HCT116 (cell line): ENCODE measurements around the gene MPIG6B. TPM values are rescaled to one million over a fixed set of nuclear protein-coding genes. Genes with fewer than 3 reads are reported as not detected.

Experiments
- ATAC-seq: fragments of 200-7000 bp; cut with Tn5 transposase; 2 replicates; pipeline ENCODE4 v1.9.1; 2020; ENCODE audit warnings: mild to moderate bottlenecking, moderate library complexity
- BruUV-seq: library from RNA; stranded (reverse); fragments of 400-500 nt; replicated peaks from 2 replicates; lab custom pipeline; 2021; lab: Mats Ljungman, UMichigan
- CTCF ChIA-PET: fragments of 300-600 bp; sonication (Branson Sonifier 250); formaldehyde crosslinking; loops from one replicate; lab custom pipeline; 2021; ENCODE audit warnings: antibody characterized with exemption; lab: Charles Lee
- POLR2A ChIA-PET: fragments of 300-600, 350-600 bp; sonication (Branson Sonifier 250); formaldehyde crosslinking; loops from one replicate; lab custom pipeline; 2021; ENCODE audit warnings: antibody characterized with exemption; lab: Charles Lee
- RAD21 ChIA-PET, 2 experiments: fragments of 300-600 bp; sonication (Branson Sonifier 250); formaldehyde crosslinking; loops; one replicate each; lab custom pipeline; 2023; ENCODE audit warnings: low total read pairs in 2 of 2; ENCODE audit not compliant: uncharacterized antibody in 2 of 2, unreplicated experiment in 2 of 2, low non-redundant PET in 1 of 2; lab: Charles Lee
- DNase-seq: peaks from one replicate; pipeline ENCODE4 v3.0.0-alpha.2; 2010; ENCODE audit warnings: low read depth, low spot score
- H2AFZ ChIP-seq: fragments of 200-600 bp; shearing (Covaris generic), sonication (generic); 2 replicates; pipeline ENCODE4 v1.6.1; 2017; ENCODE audit warnings: low read depth, mixed run types, mixed read lengths, antibody characterized with exemption, low read length; ENCODE audit not compliant: poor library complexity, severe bottlenecking
- H3K27ac ChIP-seq: 2 replicates; pipeline ENCODE4 v1.5.1; 2012; ENCODE audit warnings: low read depth, low read length
- H3K27me3 ChIP-seq: fragments of 200-600 bp; sonication (generic); 2 replicates; pipeline ENCODE4 v1.6.1; 2016; ENCODE audit warnings: mixed run types, low read length, mixed read lengths; ENCODE audit not compliant: insufficient read depth
- H3K36me3 ChIP-seq, 2 experiments: fragments of 200-500 bp in 1 of 2; fragments of 200-600 bp in 1 of 2; sonication (Bioruptor generic) in 1 of 2; sonication (generic) in 1 of 2; 2 replicates each; pipeline versions ENCODE4 v1.5.1 to v1.6.1; 2014 to 2016; ENCODE audit warnings: low read length in 2 of 2, inconsistent platforms in 1 of 2, mixed read lengths in 1 of 2, mixed run types in 1 of 2; ENCODE audit not compliant: insufficient read depth in 2 of 2, control insufficient read depth in 1 of 2
- H3K4me1 ChIP-seq, 2 experiments: fragments of 200-600 bp in 1 of 2; sonication (generic) in 1 of 2; 2 replicates each; pipeline versions ENCODE4 v1.5.1 to v1.6.1; 2012 to 2017; ENCODE audit warnings: low read length in 2 of 2, inconsistent platforms in 1 of 2, mild to moderate bottlenecking in 1 of 2, mixed read lengths in 1 of 2, mixed run types in 1 of 2, moderate library complexity in 1 of 2; ENCODE audit not compliant: insufficient read depth in 2 of 2, control insufficient read depth in 1 of 2
- H3K4me2 ChIP-seq: fragments of 200-600 bp; sonication (generic); 2 replicates; pipeline ENCODE4 v1.6.1; 2017; ENCODE audit warnings: mixed run types, low read length, mixed read lengths
- H3K4me3 ChIP-seq, 2 experiments: fragments of 200-600 bp in 1 of 2; sonication (generic) in 1 of 2; replicated peaks in 1 of 2; 2 replicates each; pipeline ENCODE4 v1.5.1; 2011 to 2016; ENCODE audit warnings: low read length in 2 of 2, control low read depth in 1 of 2, low read depth in 1 of 2, mild to moderate bottlenecking in 1 of 2, mixed read lengths in 1 of 2, mixed run types in 1 of 2
- H3K79me2 ChIP-seq: fragments of 200-600 bp; sonication (generic); 2 replicates; pipeline ENCODE4 v1.6.1; 2017; ENCODE audit warnings: mild to moderate bottlenecking, mixed run types, low read length, moderate library complexity, mixed read lengths; ENCODE audit not compliant: insufficient read depth
- H3K9ac ChIP-seq: fragments of 200-600 bp; sonication (generic); 2 replicates; pipeline ENCODE4 v1.6.1; 2016; ENCODE audit warnings: low read length, mixed read lengths
- H3K9me2 ChIP-seq: fragments of 200-600 bp; sonication (generic), shearing (Covaris generic); 2 replicates; pipeline ENCODE4 v1.6.1; 2017; ENCODE audit warnings: mixed run types, mild to moderate bottlenecking, moderate library complexity; ENCODE audit not compliant: insufficient read depth
- H3K9me3 ChIP-seq, 2 experiments: fragments of 200-500 bp in 1 of 2; fragments of 200-600 bp in 1 of 2; sonication (Bioruptor generic) in 1 of 2; sonication (generic) in 1 of 2; 2 replicates each; pipeline ENCODE4 v1.6.1; 2014 to 2017; ENCODE audit warnings: low read length in 2 of 2, mixed read lengths in 2 of 2, inconsistent platforms in 1 of 2, low read depth in 1 of 2, mild to moderate bottlenecking in 1 of 2, mixed run types in 1 of 2, moderate library complexity in 1 of 2; ENCODE audit not compliant: control insufficient read depth in 1 of 2, insufficient read depth in 1 of 2
- H4K20me1 ChIP-seq: fragments of 200-600 bp; sonication (generic), shearing (Covaris generic); 2 replicates; pipeline ENCODE4 v1.6.1; 2017; ENCODE audit warnings: mixed run types, mild to moderate bottlenecking, moderate library complexity; ENCODE audit not compliant: insufficient read depth
- ATF3 ChIP-seq: IDR thresholded peaks from 2 replicates; pipeline ENCODE4 v1.6.1; 2012
- CEBPB ChIP-seq: IDR thresholded peaks from 2 replicates; pipeline ENCODE4 v1.6.1; 2012; ENCODE audit warnings: low read depth
- EGR1 ChIP-seq: IDR thresholded peaks from 2 replicates; pipeline ENCODE4 v1.6.1; 2012; ENCODE audit warnings: low read depth
- ELF1 ChIP-seq: IDR thresholded peaks from 2 replicates; pipeline ENCODE4 v1.6.1; 2012; ENCODE audit warnings: low read depth, borderline replicate concordance
- EZH2 ChIP-seq: fragments of 200-600 bp; sonication (generic); IDR thresholded peaks from 2 replicates; pipeline ENCODE4 v1.6.1; 2017; ENCODE audit warnings: antibody characterized with exemption, mixed run types
- EZH2phosphoT487 ChIP-seq: fragments of 200-600 bp; IDR thresholded peaks from 2 replicates; pipeline ENCODE4 v1.6.1; 2018; ENCODE audit warnings: antibody characterized with exemption, borderline replicate concordance
- JUND ChIP-seq: IDR thresholded peaks from 2 replicates; pipeline ENCODE4 v1.6.1; 2012
- MAX ChIP-seq: IDR thresholded peaks from 2 replicates; pipeline ENCODE4 v1.6.1; 2012
- POLR2A ChIP-seq: IDR thresholded peaks from 2 replicates; pipeline ENCODE4 v1.7.0; 2011; ENCODE audit warnings: borderline replicate concordance; ENCODE audit not compliant: insufficient read depth, insufficient read length; ENCODE audit errors: extremely low read depth
- RAD21 ChIP-seq: IDR thresholded peaks from 2 replicates; pipeline ENCODE4 v1.6.1; 2012; ENCODE audit warnings: low read depth, mild to moderate bottlenecking
- REST ChIP-seq: IDR thresholded peaks from 2 replicates; pipeline ENCODE4 v1.6.1; 2012; ENCODE audit warnings: low read depth
- SIN3A ChIP-seq: IDR thresholded peaks from 2 replicates; pipeline ENCODE4 v1.6.1; 2012; ENCODE audit warnings: low read depth
- SP1 ChIP-seq: IDR thresholded peaks from 2 replicates; pipeline ENCODE4 v1.6.1; 2012; ENCODE audit warnings: low read depth
- SRF ChIP-seq: IDR thresholded peaks from 2 replicates; pipeline ENCODE4 v1.6.1; 2012; ENCODE audit warnings: low read depth
- TCF7L2 ChIP-seq: IDR thresholded peaks from 2 replicates; pipeline ENCODE4 v1.7.0; 2011; ENCODE audit warnings: borderline replicate concordance, inconsistent platforms; ENCODE audit not compliant: insufficient read depth, insufficient read length; ENCODE audit errors: extremely low read depth
- YY1 ChIP-seq: IDR thresholded peaks from 2 replicates; pipeline ENCODE4 v1.6.1; 2011; ENCODE audit warnings: low read length, low read depth, moderate library complexity, mild to moderate bottlenecking; ENCODE audit not compliant: insufficient replicate concordance; ENCODE audit errors: extremely low read depth
- ZBTB33 ChIP-seq: IDR thresholded peaks from 2 replicates; pipeline ENCODE4 v1.6.1; 2011; ENCODE audit warnings: mild to moderate bottlenecking, low read length, moderate library complexity; ENCODE audit not compliant: insufficient replicate concordance; ENCODE audit errors: extremely low read depth
- ZFX ChIP-seq: fragments of 450-650 bp; IDR thresholded peaks from 2 replicates; pipeline ENCODE4 v1.6.1; 2017
- ZNF274 ChIP-seq: fragments of 200-500 bp; sonication (Bioruptor generic); IDR thresholded peaks from 2 replicates; pipeline ENCODE4 v1.6.1; 2014; ENCODE audit warnings: mild to moderate bottlenecking, low read depth, low read length, inconsistent platforms
- intact Hi-C: fragments of 100-400 bp; cut with micrococcal nuclease; formaldehyde crosslinking; loops from 2 replicates; pipeline ENCODE4 v1.10.0; 2022
- total RNA-seq: library from RNA; stranded (reverse); gene quantifications from one replicate; pipeline ENCODE4 v1.2.1, GENCODE V29; 2021; ENCODE audit not compliant: unreplicated experiment

MPIG6B gene
- total RNA-seq, 1 experiment from 2014 or later, result 0.42 TPM

- intact Hi-C loops, result no loop called here
- H3K9ac ChIP-seq, result no peak overlapping the region
- DNase-seq (no peak), ATAC-seq (peak; percentile 48; the same call in 1 of the 2 replicates)
- H3K4me1 ChIP-seq, result no peaks in the 10 kb centered on the region
- no peaks in the 10 kb centered on the region for H3K9me3 ChIP-seq
- no TSS peak for BruUV-seq
- no peaks in the 10 kb centered on the region for H4K20me1 ChIP-seq
- ChIA-PET POLR2A (interaction anchor here (1.0 kb wide), 1 partner anchor 16 kb away, joined by 4 read pairs; the partner anchor contains the start of gene CLIC1), CTCF (interaction anchor here (1.0 kb wide), 1 partner anchor 17 kb away, joined by 4 read pairs; no protein-coding TSS in a partner anchor), RAD21 (no interaction called here)
- peaks cover 2 to 8% of the 10 kb centered on the region in 2 experiments; a peak in 3 of 4 replicates for H3K36me3 ChIP-seq
- H3K4me2 ChIP-seq, result no peak overlapping the region
- H3K4me3 ChIP-seq, result no peak overlapping the region
- no peaks in the 10 kb centered on the region for H3K79me2 ChIP-seq
- H2AFZ ChIP-seq, result no peak overlapping the region
- no peak overlapping the region for H3K27ac ChIP-seq
- H3K9me2 ChIP-seq, result no peaks in the 10 kb centered on the region
- TF ChIP-seq EZH2 (no peak), ZFX (no peak), CEBPB (no peak), ZBTB33 (no peak), REST (no peak), ZNF274 (no peak), ELF1 (no peak), MAX (no peak), ATF3 (no peak), SRF (no peak), EGR1 (no peak), SIN3A (no peak), POLR2A (no peak), RAD21 (no peak), JUND (no peak), TCF7L2 (no peak), EZH2phosphoT487 (no peak), SP1 (no peak), YY1 (no peak)
- no peaks in the 10 kb centered on the region for H3K27me3 ChIP-seq
Observed at GRCh38 chr6:31752739-31753319, 29.7 kb downstream of the MPIG6B start.
